ENCODE results near the gene EIF4E2. TPM values are rescaled to one million over a fixed set of nuclear protein-coding genes. Genes with fewer than 3 reads are reported as not detected.

The EIF4E2 gene, protein sequence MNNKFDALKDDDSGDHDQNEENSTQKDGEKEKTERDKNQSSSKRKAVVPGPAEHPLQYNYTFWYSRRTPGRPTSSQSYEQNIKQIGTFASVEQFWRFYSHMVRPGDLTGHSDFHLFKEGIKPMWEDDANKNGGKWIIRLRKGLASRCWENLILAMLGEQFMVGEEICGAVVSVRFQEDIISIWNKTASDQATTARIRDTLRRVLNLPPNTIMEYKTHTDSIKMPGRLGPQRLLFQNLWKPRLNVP
- 71.8 and 79.9 TPM in 2 replicates for polyA plus RNA-seq (2013)

DNA sequence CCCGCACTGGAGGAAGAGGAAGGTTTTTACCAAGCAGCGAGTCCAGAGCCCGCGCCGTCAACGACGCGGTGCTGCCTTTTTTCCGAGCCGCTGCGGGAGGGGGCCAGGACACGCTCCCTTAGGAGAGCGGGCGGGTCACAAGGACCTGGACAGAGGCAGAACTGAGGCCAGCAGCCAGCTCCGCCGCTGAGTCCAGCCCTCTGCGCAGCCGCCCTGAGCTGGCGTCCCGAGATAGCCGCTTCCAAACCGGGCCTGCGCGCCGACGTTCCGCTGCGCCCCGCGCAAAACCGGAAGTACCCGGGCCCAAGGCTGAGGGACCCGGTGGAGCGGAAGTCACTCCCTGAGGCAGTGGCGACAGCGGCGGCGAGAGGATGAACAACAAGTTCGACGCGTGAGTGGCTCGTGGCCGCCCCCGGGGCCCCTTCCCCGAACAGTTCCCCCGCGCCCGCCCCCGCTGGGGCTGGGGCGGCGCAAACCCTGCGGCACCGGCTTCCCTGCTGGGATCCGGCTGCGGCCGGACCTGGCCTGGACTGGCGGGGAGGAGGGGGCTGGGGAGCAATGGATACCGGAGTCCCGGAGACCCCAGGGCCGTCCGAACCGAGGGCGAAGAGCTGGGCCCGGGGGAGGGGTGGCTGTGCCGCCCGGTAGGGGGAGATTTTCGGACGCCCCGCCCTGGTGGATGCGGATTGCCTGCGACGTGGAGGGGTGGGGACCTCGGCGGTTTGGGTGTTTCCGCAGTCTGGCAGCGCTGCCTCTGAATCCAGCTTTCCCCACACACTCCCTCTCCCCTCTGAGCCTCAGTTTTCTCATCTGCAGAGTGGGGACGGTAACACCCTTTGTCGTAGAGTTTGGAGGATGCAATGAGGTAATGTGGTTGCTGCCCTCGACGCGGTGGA, at the start of gene EIF4E2, which contains the start of gene TIGD1:
Gene EIF4E2, plus strand, starts transcription at position 336 of the 896 bp plus-strand sequence. Its CDS starts 36 bp downstream, at position 372.
Gene TIGD1, minus strand, starts transcription at position 204 of the 896 bp plus-strand sequence. CDS start 675 bp downstream, outside the sequence.
- no peak within 1 kb of the TSS for H2BK12ac ChIP-seq (ENCODE audit: low read length)

DNA sequence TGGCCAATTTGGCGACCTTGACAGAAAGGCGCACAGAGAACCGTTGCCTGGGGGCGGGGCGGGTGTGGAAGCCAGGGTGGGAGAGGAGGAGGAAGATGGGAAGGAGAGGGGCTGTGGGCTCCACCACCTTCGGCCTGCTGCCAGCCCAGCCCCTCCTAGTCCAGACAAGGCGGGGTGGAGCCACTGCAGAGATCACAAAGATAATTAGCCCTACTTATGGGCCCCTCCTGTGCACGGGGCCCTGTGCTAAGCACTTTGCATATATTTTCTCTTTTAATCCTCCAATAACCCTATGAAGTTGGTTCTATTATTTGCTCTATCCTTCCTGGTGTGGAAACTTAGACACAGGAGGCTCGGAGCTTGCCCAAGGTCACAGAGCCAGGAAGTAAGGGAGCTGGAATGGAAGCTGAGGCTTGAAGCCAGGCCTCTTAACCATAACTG, 49.1 kb upstream of the EIF4E2 start:
- Histone ChIP-seq H2BK5ac (ENCODE audit: low read depth, low read length, poor library complexity) (no peak overlapping the region), H3K9ac (ENCODE audit: low read length) (no peak overlapping the region), H3K27ac (ENCODE audit: low read depth, low read length) (no peak overlapping the region), H3K79me2 (ENCODE audit: control insufficient read depth, insufficient read depth, low read length, poor library complexity) (no peaks in the 10 kb centered on the region), H3K4ac (ENCODE audit: low read depth, low read length) (no peak overlapping the region), H3K18ac (ENCODE audit: low read length) (no peak overlapping the region), H4K12ac (ENCODE audit: low read depth, low read length) (no peak overlapping the region), H2BK120ac (ENCODE audit: insufficient read depth, low read length, poor library complexity) (no peak overlapping the region), H2AK5ac (ENCODE audit: low read length) (no peak overlapping the region), H3K4me3 (ENCODE audit: low read depth, low read length) (no peak overlapping the region), H3K4me2 (ENCODE audit: low read length) (no peak overlapping the region), H3K14ac (ENCODE audit: low read length) (no peak overlapping the region), H3K36me3 (ENCODE audit: control insufficient read depth in 1 of 2, insufficient read depth in 2 of 2, low read length in 2 of 2) (no peaks in the 10 kb centered on the region), H3K79me1 (ENCODE audit: low read length) (no peaks in the 10 kb centered on the region), H2AFZ (ENCODE audit: insufficient read depth, low read length, poor library complexity) (no peak overlapping the region), H3K4me1 (ENCODE audit: control insufficient read depth in 1 of 2, insufficient read depth in 2 of 2, low read length in 2 of 2) (peaks cover 0 to 8% of the 10 kb centered on the region in 2 experiments), H4K8ac (ENCODE audit: low read depth, low read length) (no peak overlapping the region), H3K27me3 (ENCODE audit: insufficient read depth, low read length) (peaks cover 31% of the 10 kb centered on the region), H3K9me3 (ENCODE audit: insufficient read depth, low read depth, low read length) (peaks cover 10% of the 10 kb centered on the region), H3K23ac (ENCODE audit: low read length) (no peak overlapping the region), H2BK12ac (ENCODE audit: low read length) (no peak overlapping the region), H4K91ac (ENCODE audit: low read depth, low read length) (no peak overlapping the region)
- no peak for DNase-seq
- no CpG with 5 or more reads among the region's 9 CpGs for WGBS (ENCODE audit: extremely low coverage, insufficient coverage, insufficient read length)

More for the DNA sequence above, at the start of gene EIF4E2, which contains the start of gene TIGD1:
- peaks cover 3 to 10% of the 10 kb centered on the region in 2 experiments for H3K36me3 ChIP-seq (ENCODE audit: control insufficient read depth in 1 of 2, insufficient read depth in 2 of 2, low read length in 2 of 2)
- peak within 1 kb of the TSS; percentile 88 for H2BK120ac ChIP-seq (ENCODE audit: insufficient read depth, low read length, poor library complexity)
- H2BK5ac ChIP-seq (ENCODE audit: low read depth, low read length, poor library complexity) = peak within 1 kb of the TSS; percentile 94
- peaks cover 0 to 4% of the 10 kb centered on the region in 2 experiments for H3K4me1 ChIP-seq (ENCODE audit: control insufficient read depth in 1 of 2, insufficient read depth in 2 of 2, low read length in 2 of 2)
- H3K14ac ChIP-seq (ENCODE audit: low read length) = peak within 1 kb of the TSS; percentile 83
- H3K27me3 ChIP-seq (ENCODE audit: insufficient read depth, low read length) = no peaks in the 10 kb centered on the region
- peaks cover 11% of the 10 kb centered on the region for H3K79me2 ChIP-seq (ENCODE audit: control insufficient read depth, insufficient read depth, low read length, poor library complexity)
- peak within 1 kb of the TSS; percentile 96 for H3K9ac ChIP-seq (ENCODE audit: low read length)
- WGBS (ENCODE audit: extremely low coverage, insufficient coverage, insufficient read length) = no CpG with 5 or more reads among the region's 81 CpGs
- peak within 1 kb of the TSS; percentile 80 for H2AK5ac ChIP-seq (ENCODE audit: low read length)
- H3K18ac ChIP-seq (ENCODE audit: low read length) = peak within 1 kb of the TSS; percentile 95
- DNase-seq = peak; percentile 96
- peaks cover 11% of the 10 kb centered on the region for H3K79me1 ChIP-seq (ENCODE audit: low read length)
- no peak within 1 kb of the TSS for H3K23ac ChIP-seq (ENCODE audit: low read length)
- H4K91ac ChIP-seq (ENCODE audit: low read depth, low read length) = peak within 1 kb of the TSS; percentile 98
- H3K4ac ChIP-seq (ENCODE audit: low read depth, low read length) = peak within 1 kb of the TSS; percentile 84
- H3K9me3 ChIP-seq (ENCODE audit: insufficient read depth, low read depth, low read length) = no peaks in the 10 kb centered on the region
- peak within 1 kb of the TSS; percentile 97 for H3K27ac ChIP-seq (ENCODE audit: low read depth, low read length)
- peak within 1 kb of the TSS; percentile 41 for H2AFZ ChIP-seq (ENCODE audit: insufficient read depth, low read length, poor library complexity)
- H4K12ac ChIP-seq (ENCODE audit: low read depth, low read length) = peak within 1 kb of the TSS; percentile 97
- H4K8ac ChIP-seq (ENCODE audit: low read depth, low read length) = peak within 1 kb of the TSS; percentile 96
- peak within 1 kb of the TSS; percentile 88 for H3K4me3 ChIP-seq (ENCODE audit: low read depth, low read length)
- peak within 1 kb of the TSS; percentile 84 for H3K4me2 ChIP-seq (ENCODE audit: low read length)

DNA sequence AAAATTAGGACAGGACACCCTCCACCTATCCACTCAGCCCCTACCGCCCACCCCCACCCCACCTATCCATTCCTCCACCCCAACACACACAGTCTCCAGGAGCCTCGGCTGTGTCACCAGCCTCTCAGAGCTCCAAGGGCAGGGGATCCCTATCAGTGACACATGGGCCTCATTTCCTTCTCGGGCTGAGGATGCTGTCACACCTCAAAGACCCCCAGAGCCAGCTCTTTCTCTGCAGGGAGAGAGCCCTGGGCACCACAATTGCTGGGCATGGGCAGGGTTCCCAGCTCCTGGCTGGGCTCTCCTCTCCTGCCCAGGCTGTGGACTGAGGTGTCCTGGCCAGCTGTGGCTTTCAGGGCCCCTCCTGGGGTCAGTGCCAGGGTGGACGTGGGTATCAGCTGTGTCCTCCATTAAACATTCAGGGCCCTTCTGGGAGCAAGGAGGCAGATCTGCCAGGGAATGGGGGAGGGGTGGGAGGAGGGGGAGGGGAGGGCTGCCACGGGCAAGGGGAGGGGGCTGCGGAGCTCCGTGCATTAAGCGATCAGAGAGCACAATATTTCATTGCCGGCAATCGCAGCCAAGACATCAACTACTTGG, 48.6 kb upstream of the EIF4E2 start:
- no peaks in the 10 kb centered on the region for H3K79me2 ChIP-seq (ENCODE audit: control insufficient read depth, insufficient read depth, low read length, poor library complexity)
- H3K23ac ChIP-seq (ENCODE audit: low read length) = no peak overlapping the region
- H3K4me2 ChIP-seq (ENCODE audit: low read length) = no peak overlapping the region
- H3K9ac ChIP-seq (ENCODE audit: low read length) = no peak overlapping the region
- no peak overlapping the region for H2AFZ ChIP-seq (ENCODE audit: insufficient read depth, low read length, poor library complexity)
- no CpG with 5 or more reads among the region's 10 CpGs for WGBS (ENCODE audit: extremely low coverage, insufficient coverage, insufficient read length)
- H3K4ac ChIP-seq (ENCODE audit: low read depth, low read length) = no peak overlapping the region
- H3K4me3 ChIP-seq (ENCODE audit: low read depth, low read length) = no peak overlapping the region
- no peak overlapping the region for H3K14ac ChIP-seq (ENCODE audit: low read length)
- H2BK120ac ChIP-seq (ENCODE audit: insufficient read depth, low read length, poor library complexity) = no peak overlapping the region
- H3K4me1 ChIP-seq (ENCODE audit: control insufficient read depth in 1 of 2, insufficient read depth in 2 of 2, low read length in 2 of 2) = peaks cover 0 to 8% of the 10 kb centered on the region in 2 experiments
- no peak overlapping the region for H3K18ac ChIP-seq (ENCODE audit: low read length)
- H3K27ac ChIP-seq (ENCODE audit: low read depth, low read length) = no peak overlapping the region
- H3K79me1 ChIP-seq (ENCODE audit: low read length) = no peaks in the 10 kb centered on the region
- no peak overlapping the region for H2BK12ac ChIP-seq (ENCODE audit: low read length)
- peaks cover 31% of the 10 kb centered on the region for H3K27me3 ChIP-seq (ENCODE audit: insufficient read depth, low read length)
- H4K91ac ChIP-seq (ENCODE audit: low read depth, low read length) = no peak overlapping the region
- peaks cover 10% of the 10 kb centered on the region for H3K9me3 ChIP-seq (ENCODE audit: insufficient read depth, low read depth, low read length)
- H2AK5ac ChIP-seq (ENCODE audit: low read length) = no peak overlapping the region
- H3K36me3 ChIP-seq (ENCODE audit: control insufficient read depth in 1 of 2, insufficient read depth in 2 of 2, low read length in 2 of 2) = no peaks in the 10 kb centered on the region
- DNase-seq = no peak
- no peak overlapping the region for H2BK5ac ChIP-seq (ENCODE audit: low read depth, low read length, poor library complexity)
- H4K12ac ChIP-seq (ENCODE audit: low read depth, low read length) = no peak overlapping the region
- H4K8ac ChIP-seq (ENCODE audit: low read depth, low read length) = no peak overlapping the region

DNA sequence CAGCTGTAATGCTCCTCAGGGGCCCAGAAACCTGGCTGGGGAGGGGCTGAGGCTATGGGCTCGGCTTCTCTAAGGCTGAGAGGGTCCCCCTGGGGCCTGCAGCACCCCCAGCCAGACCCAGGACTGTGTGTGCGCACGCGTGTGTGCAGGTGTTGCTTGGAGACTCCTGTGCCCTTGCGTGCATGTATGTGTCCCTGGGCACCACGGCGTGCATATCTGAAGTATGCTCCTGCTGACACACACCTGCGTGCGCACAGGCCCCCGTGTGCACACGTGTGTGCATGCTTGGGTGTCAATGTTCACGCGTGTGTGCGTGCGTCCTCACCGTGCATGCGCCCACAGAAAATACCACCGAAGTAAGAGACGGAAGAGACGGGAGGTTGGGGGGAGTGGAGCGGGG, 48.0 kb upstream of the EIF4E2 start:
- Histone ChIP-seq H2BK120ac (ENCODE audit: insufficient read depth, low read length, poor library complexity) (no peak overlapping the region), H3K4me1 (ENCODE audit: control insufficient read depth in 1 of 2, insufficient read depth in 2 of 2, low read length in 2 of 2) (peaks cover 0 to 8% of the 10 kb centered on the region in 2 experiments), H2BK12ac (ENCODE audit: low read length) (no peak overlapping the region), H4K12ac (ENCODE audit: low read depth, low read length) (no peak overlapping the region), H2AK5ac (ENCODE audit: low read length) (no peak overlapping the region), H3K9me3 (ENCODE audit: insufficient read depth, low read depth, low read length) (peaks cover 10% of the 10 kb centered on the region), H3K79me1 (ENCODE audit: low read length) (no peaks in the 10 kb centered on the region), H2BK5ac (ENCODE audit: low read depth, low read length, poor library complexity) (no peak overlapping the region), H3K4me2 (ENCODE audit: low read length) (peak overlapping the region; percentile 36), H2AFZ (ENCODE audit: insufficient read depth, low read length, poor library complexity) (no peak overlapping the region), H3K18ac (ENCODE audit: low read length) (no peak overlapping the region), H4K91ac (ENCODE audit: low read depth, low read length) (no peak overlapping the region), H3K9ac (ENCODE audit: low read length) (no peak overlapping the region), H3K36me3 (ENCODE audit: control insufficient read depth in 1 of 2, insufficient read depth in 2 of 2, low read length in 2 of 2) (no peaks in the 10 kb centered on the region), H4K8ac (ENCODE audit: low read depth, low read length) (no peak overlapping the region), H3K23ac (ENCODE audit: low read length) (no peak overlapping the region), H3K14ac (ENCODE audit: low read length) (no peak overlapping the region), H3K27me3 (ENCODE audit: insufficient read depth, low read length) (peaks cover 31% of the 10 kb centered on the region), H3K79me2 (ENCODE audit: control insufficient read depth, insufficient read depth, low read length, poor library complexity) (no peaks in the 10 kb centered on the region), H3K4ac (ENCODE audit: low read depth, low read length) (no peak overlapping the region), H3K4me3 (ENCODE audit: low read depth, low read length) (no peak overlapping the region), H3K27ac (ENCODE audit: low read depth, low read length) (no peak overlapping the region)
- no CpG with 5 or more reads among the region's 21 CpGs for WGBS (ENCODE audit: extremely low coverage, insufficient coverage, insufficient read length)
- DNase-seq = no peak
